Nephron (organoid): ENCODE results near the gene FGF1.
A peak's percentile ranks its signal among the peaks of the same experiment; 100 is the strongest.

Experiments used
- H3K27ac Mint-ChIP-seq, 3 experiments: 2 replicates each; pipeline ENCODE4 v1.8.0; 2020; ENCODE audit warnings: mixed read lengths in 3 of 3, mild to moderate bottlenecking in 2 of 3, moderate library complexity in 1 of 3
- H3K27me3 Mint-ChIP-seq: 2 replicates; pipeline ENCODE4 v1.8.0; 2021; ENCODE audit warnings: low read depth, mild to moderate bottlenecking, moderate library complexity, mixed read lengths
- H3K36me3 Mint-ChIP-seq: 2 replicates; pipeline ENCODE4 v1.8.0; 2020; ENCODE audit warnings: low read depth, mixed read lengths
- H3K4me1 Mint-ChIP-seq: 2 replicates; pipeline ENCODE4 v1.8.0; 2020; ENCODE audit warnings: mixed read lengths
- H3K4me3 Mint-ChIP-seq, 3 experiments: 2 replicates each; pipeline ENCODE4 v1.8.0; 2020; ENCODE audit warnings: mild to moderate bottlenecking in 3 of 3, mixed read lengths in 3 of 3, moderate library complexity in 2 of 3
- H3K9me3 Mint-ChIP-seq: 2 replicates; pipeline ENCODE4 v1.8.0; 2020; ENCODE audit warnings: mixed read lengths
- TF ChIP-seq, protein P1 (sequence below), 3 experiments: fragments of 200-600 bp; sonication (generic); IDR thresholded peaks; one replicate each; pipeline ENCODE4 v1.5.0; 2021; ENCODE audit warnings: antibody characterized with exemption in 3 of 3; ENCODE audit not compliant: unreplicated experiment in 3 of 3

The FGF1 gene

GRCh38 chr5:142716963-142717362 is 31.1 kb upstream of the FGF1 start:
- H3K4me3 Mint-ChIP-seq = no peak overlapping the region
- TF ChIP-seq, protein P1, sequence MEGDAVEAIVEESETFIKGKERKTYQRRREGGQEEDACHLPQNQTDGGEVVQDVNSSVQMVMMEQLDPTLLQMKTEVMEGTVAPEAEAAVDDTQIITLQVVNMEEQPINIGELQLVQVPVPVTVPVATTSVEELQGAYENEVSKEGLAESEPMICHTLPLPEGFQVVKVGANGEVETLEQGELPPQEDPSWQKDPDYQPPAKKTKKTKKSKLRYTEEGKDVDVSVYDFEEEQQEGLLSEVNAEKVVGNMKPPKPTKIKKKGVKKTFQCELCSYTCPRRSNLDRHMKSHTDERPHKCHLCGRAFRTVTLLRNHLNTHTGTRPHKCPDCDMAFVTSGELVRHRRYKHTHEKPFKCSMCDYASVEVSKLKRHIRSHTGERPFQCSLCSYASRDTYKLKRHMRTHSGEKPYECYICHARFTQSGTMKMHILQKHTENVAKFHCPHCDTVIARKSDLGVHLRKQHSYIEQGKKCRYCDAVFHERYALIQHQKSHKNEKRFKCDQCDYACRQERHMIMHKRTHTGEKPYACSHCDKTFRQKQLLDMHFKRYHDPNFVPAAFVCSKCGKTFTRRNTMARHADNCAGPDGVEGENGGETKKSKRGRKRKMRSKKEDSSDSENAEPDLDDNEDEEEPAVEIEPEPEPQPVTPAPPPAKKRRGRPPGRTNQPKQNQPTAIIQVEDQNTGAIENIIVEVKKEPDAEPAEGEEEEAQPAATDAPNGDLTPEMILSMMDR (IDR thresholded peaks at IDR 0.05; ENCODE audit: unreplicated experiment in 3 of 3) = peak; percentile 48 to 51 (median 50)
- H3K36me3 Mint-ChIP-seq = no peaks in the 10 kb centered on the region
- peaks cover 5% of the 10 kb centered on the region for H3K27me3 Mint-ChIP-seq
- peaks cover 20% of the 10 kb centered on the region for H3K4me1 Mint-ChIP-seq
- H3K9me3 Mint-ChIP-seq = no peaks in the 10 kb centered on the region
- peak overlapping the region in 1 of 3 experiments; percentile 64 for H3K27ac Mint-ChIP-seq

- H3K9me3 Mint-ChIP-seq = no peaks in the 10 kb centered on the region
- peaks cover 19% of the 10 kb centered on the region for H3K4me1 Mint-ChIP-seq
- no peak overlapping the region for H3K4me3 Mint-ChIP-seq
- peaks cover 10% of the 10 kb centered on the region for H3K27me3 Mint-ChIP-seq
- H3K27ac Mint-ChIP-seq = no peak overlapping the region
- no peaks in the 10 kb centered on the region for H3K36me3 Mint-ChIP-seq
- TF ChIP-seq, protein P1 (IDR thresholded peaks at IDR 0.05; ENCODE audit: unreplicated experiment in 3 of 3) = no peak
Measured at GRCh38 chr5:142715291-142715690, 29.4 kb upstream of the FGF1 start.

- H3K27me3 Mint-ChIP-seq = peaks cover 10% of the 10 kb centered on the region
- peaks cover 10% of the 10 kb centered on the region for H3K4me1 Mint-ChIP-seq
- peak overlapping the region; percentile 79 to 81 (median 80) for H3K4me3 Mint-ChIP-seq
- peak overlapping the region; percentile 32 to 69 (median 54) for H3K27ac Mint-ChIP-seq
- H3K9me3 Mint-ChIP-seq = peaks cover 2% of the 10 kb centered on the region
- TF ChIP-seq, protein P1 (IDR thresholded peaks at IDR 0.05; ENCODE audit: unreplicated experiment in 3 of 3) = peak; percentile 99
- no peaks in the 10 kb centered on the region for H3K36me3 Mint-ChIP-seq
Measured at GRCh38 chr5:142713121-142713706, 27.3 kb upstream of the FGF1 start.

- no peak overlapping the region for H3K4me3 Mint-ChIP-seq
Measured at GRCh38 chr5:142703153-142703552, 17.3 kb upstream of the FGF1 start.

DNA sequence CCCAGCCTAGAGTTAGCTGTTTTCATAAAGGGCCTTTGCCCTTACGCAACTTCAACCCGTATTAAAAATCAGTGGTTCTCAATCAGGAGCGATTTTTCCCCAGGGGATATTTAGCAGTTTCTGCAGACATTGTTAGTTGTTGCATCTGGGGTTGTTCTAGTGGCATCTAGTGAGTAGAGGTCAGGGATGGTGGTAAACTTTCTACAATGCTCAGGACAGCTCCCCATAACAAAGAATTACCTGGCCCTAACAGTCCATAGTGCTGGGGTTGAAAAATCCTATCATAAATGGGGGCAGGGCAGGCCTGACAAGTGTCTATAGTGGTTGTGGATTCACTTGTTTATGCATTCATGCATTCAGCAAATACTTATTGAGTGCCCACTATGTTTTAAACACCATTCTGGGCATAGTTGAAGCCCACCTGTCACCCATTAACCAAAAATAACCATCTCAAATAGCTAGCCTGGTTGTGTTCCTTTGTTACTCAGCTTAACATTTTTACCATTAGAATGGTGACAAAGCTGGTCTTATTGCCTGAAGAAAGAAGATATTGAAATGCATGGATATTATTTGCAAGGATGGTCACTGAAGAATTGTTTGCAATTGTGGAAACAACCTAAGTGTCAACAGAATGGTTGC is 15.9 kb upstream of the FGF1 start:
- no peaks in the 10 kb centered on the region for H3K9me3 Mint-ChIP-seq
- no peaks in the 10 kb centered on the region for H3K27me3 Mint-ChIP-seq
- TF ChIP-seq, protein P1 (IDR thresholded peaks at IDR 0.05; ENCODE audit: unreplicated experiment in 3 of 3) = no peak
- H3K27ac Mint-ChIP-seq = no peak overlapping the region
- peaks cover 24% of the 10 kb centered on the region for H3K4me1 Mint-ChIP-seq
- H3K36me3 Mint-ChIP-seq = no peaks in the 10 kb centered on the region
- H3K4me3 Mint-ChIP-seq = no peak overlapping the region

More at GRCh38 chr5:142703153-142703552, 17.3 kb upstream of the FGF1 start:
- TF ChIP-seq, protein P1 (IDR thresholded peaks at IDR 0.05; ENCODE audit: unreplicated experiment in 3 of 3) = no peak
- no peak overlapping the region for H3K27ac Mint-ChIP-seq
- no peaks in the 10 kb centered on the region for H3K36me3 Mint-ChIP-seq
- peaks cover 12% of the 10 kb centered on the region for H3K4me1 Mint-ChIP-seq
- no peaks in the 10 kb centered on the region for H3K27me3 Mint-ChIP-seq
- peaks cover under 1% of the 10 kb centered on the region for H3K9me3 Mint-ChIP-seq

GRCh38 chr5:142700566-142700965 is 14.7 kb upstream of the FGF1 start:
- no peak overlapping the region for H3K4me3 Mint-ChIP-seq

More at GRCh38 chr5:142700566-142700965, 14.7 kb upstream of the FGF1 start:
- Mint-ChIP-seq H3K4me1 (peaks cover 36% of the 10 kb centered on the region), H3K27ac (no peak overlapping the region), H3K36me3 (no peaks in the 10 kb centered on the region), H3K9me3 (no peaks in the 10 kb centered on the region), H3K27me3 (no peaks in the 10 kb centered on the region)
- TF ChIP-seq, protein P1 (IDR thresholded peaks at IDR 0.05; ENCODE audit: unreplicated experiment in 3 of 3) = no peak
